ENCODE data around the gene GIGYF2.

GIGYF2 gene

DNA sequence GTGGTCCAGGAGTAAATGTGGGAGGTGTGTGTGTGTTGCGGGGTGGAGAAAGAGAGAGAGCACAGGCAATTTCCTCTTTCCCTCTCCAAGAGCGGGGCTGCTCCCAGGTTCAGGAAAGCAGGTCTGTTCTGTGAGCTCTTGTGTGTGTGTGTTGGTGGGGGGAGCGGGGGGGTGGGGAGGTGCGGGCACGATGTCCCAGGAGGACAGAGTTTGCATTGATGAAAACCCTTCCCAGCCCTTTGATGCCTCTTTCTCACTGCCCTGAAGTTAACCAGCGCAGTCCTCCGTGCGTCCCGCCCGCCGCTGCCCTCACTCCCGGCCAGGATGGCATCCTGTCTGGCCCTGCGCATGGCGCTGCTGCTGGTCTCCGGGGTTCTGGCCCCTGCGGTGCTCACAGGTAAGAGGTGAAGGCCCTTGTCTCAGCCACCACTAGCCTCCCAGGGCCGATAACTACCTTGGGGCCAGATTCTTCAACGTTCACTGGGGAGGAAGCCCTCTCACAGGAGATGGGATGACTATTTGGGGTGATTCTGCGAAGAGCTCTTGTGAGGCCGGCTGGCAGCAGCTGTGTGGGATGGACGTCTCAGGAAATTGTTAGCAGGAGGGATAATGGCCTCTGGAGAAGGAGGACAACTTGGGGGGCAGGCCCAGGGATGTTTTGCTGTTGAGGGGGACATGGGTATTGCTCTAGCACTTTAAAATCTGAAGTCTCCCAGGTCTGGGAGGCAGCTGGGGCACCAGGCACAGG lies 173.1 kb downstream of the GIGYF2 start, which contains the start of gene SNORC:
TSS of gene SNORC (plus strand) at position 247 of the 748 bp plus-strand sequence. CDS start at position 325, 78 bp downstream.
- no peak within 1 kb of the TSS for H3K27ac ChIP-seq
- TF ChIP-seq, protein P1, sequence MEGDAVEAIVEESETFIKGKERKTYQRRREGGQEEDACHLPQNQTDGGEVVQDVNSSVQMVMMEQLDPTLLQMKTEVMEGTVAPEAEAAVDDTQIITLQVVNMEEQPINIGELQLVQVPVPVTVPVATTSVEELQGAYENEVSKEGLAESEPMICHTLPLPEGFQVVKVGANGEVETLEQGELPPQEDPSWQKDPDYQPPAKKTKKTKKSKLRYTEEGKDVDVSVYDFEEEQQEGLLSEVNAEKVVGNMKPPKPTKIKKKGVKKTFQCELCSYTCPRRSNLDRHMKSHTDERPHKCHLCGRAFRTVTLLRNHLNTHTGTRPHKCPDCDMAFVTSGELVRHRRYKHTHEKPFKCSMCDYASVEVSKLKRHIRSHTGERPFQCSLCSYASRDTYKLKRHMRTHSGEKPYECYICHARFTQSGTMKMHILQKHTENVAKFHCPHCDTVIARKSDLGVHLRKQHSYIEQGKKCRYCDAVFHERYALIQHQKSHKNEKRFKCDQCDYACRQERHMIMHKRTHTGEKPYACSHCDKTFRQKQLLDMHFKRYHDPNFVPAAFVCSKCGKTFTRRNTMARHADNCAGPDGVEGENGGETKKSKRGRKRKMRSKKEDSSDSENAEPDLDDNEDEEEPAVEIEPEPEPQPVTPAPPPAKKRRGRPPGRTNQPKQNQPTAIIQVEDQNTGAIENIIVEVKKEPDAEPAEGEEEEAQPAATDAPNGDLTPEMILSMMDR (conservative IDR thresholded peaks at IDR 0.05), result no peak
- no peak for TF ChIP-seq ZFX (IDR thresholded peaks at IDR 0.05)

DNA sequence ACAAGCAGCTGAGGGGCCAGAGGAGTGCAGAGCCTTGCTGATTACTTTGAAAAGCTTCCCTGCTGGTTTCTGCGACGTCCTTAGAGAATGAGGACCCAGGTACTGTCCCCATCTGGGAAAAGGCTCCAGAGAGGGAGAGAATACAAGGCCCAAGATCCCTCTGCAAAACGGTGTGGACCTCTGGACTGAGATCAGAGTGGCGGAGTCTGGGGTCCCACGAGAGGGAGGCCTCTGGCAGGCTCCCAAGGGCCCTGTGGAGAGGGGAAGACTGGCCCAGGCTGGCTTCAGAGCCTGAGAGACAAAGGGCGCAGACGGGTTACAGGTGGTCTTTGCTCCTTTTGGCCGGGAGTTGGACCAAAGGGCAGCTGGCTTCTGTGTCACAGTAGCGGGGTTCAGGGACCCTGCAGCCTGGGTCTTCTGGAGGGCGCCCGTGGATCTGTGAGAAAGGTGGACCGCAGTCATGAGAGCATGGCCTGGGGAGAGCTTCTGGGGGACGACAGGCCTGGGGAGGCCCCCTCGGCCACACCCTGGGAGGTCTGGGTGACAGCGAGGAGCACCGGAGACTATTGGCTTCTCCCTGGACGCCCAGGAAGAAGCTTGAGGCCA lies 173.7 kb downstream of the GIGYF2 start:
- TF ChIP-seq, protein P1 (conservative IDR thresholded peaks at IDR 0.05), result no peak
- no peak for TF ChIP-seq ZFX (IDR thresholded peaks at IDR 0.05)
- no peak overlapping the region for H3K27ac ChIP-seq

DNA sequence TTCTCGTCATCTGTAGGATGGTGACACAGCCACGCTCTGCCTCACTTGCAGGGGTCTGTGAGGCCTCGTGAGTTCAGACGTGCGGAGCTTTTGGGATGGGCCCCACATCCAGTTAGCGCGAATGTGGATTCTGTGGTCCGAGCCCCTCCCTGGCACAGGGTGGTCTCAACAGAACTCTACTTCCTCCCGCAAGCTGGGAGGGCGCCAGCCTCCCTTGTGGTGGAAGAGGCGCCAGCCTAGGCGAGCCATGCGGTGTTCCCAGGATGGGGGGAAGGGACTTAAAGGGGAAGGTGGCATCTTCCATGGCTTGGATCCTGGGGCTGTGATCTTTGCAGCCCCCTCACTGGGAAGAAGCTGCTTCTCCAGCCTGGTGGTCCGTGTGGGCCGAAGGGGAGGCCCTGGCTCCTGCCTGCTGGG lies 174.3 kb downstream of the GIGYF2 start:
- no peak overlapping the region for H3K27ac ChIP-seq

DNA sequence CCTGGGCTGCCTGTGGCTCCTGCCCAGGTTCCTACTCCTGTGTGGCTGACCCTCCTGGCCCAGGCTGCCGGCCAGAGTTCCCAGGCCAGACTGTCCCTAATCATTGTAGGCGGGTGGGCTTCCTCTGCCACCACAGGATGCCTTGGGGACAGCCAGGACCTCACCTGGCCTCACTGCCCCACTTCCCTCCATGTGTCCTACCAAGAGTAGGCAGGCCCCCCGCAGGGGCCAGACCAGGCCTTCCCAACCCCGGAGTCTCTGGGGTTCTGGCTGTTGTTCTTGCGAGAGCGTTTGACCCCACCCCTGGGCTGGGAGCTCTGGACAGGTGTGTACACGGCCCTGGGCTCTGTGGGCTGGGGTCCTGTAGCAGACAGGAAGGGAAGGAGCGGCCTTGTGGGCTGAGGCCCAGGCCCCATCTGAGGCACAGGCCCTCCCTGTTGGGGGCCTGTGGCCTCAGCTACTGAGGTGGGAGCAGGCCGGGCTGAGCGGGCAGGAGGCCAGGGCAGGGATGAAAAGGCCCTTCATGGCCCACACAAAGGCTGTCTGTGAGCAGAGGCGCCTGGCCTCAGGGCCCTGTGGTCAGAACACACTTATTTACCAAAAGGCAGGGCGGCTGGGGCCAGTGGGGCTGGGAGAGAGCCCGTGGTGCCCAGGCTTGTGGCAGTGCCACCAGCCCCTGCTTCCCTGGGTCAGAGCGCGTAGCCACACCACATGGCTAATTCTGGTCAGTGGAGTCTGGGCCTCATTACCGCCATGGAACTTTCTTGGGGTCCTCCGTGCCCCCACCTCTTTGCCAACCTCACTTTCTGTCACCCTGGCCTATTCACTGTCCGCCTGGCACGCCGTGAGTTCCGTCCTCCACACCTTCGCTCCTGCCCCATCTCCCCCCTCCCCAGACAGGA lies 175.0 kb downstream of the GIGYF2 start:
- no peak for TF ChIP-seq ZFX (IDR thresholded peaks at IDR 0.05)
- no peak overlapping the region for H3K27ac ChIP-seq

More for the DNA sequence above, 174.3 kb downstream of the GIGYF2 start:
- TF ChIP-seq ZFX (IDR thresholded peaks at IDR 0.05), result no peak
- TF ChIP-seq, protein P1 (conservative IDR thresholded peaks at IDR 0.05), result no peak

DNA sequence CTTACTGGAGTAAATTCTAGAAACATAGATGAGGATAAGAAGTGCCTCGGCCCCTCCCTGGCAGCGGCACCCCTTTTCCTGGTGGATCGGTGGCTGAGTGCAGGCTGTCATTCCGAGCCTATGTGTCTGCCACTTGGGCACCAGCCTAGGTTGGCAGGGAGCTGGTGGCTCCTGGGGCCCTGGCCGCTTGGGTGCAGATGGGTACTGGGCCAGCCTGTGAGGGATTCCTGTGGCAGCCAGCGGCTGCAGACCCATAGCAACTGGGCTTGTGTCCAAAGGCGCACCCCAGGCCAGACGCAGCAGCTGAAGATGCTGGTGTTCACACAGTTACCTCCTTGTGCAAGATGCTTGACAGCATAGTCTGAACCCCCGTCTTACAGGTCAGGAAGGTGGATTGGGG lies 175.7 kb downstream of the GIGYF2 start:
- no peak overlapping the region for H3K27ac ChIP-seq
- no peak for TF ChIP-seq ZFX (IDR thresholded peaks at IDR 0.05)
- TF ChIP-seq, protein P1 (conservative IDR thresholded peaks at IDR 0.05), result no peak

DNA sequence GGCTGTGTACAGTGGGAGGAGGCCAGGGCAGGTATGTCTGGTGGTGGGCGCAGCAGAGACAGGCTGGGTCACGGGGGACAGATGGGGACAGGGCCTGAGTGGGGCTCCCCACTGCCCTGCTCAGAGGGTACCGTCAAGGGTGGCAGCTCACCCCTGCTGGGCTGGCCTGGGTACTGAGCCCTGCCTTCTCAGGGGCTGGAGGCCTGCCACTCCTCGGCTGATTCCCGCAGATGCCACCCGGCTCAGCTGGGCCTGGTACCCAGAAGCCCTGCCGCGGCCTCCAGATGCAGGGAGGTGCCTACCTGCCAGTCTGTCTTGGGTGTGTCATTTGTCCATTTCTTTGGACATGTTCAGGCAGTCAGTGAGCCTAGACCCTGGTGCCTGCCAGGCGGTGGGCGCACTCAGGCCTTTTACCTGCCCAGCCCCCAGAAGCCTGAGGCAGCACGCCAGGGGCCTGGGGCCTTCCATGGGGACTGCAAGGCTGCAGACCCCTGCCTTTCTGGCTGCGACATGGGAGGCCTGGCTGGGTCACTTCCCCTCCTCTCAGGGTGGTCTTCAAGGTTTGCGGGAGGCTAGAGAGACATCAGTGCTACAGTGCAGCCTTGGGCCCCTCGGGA lies 176.3 kb downstream of the GIGYF2 start:
- no peak overlapping the region for H3K27ac ChIP-seq

More for the DNA sequence above, 176.3 kb downstream of the GIGYF2 start:
- no peak for TF ChIP-seq ZFX (IDR thresholded peaks at IDR 0.05)
- TF ChIP-seq, protein P1 (conservative IDR thresholded peaks at IDR 0.05), result no peak
